NCI-H2029 treated with DMSO at 0.1 percent for 48 hours (cell line): Measurements from ENCODE around the gene COP1.
"Not testable (repeated sequence)": the region's sequence is repeated elsewhere in the genome, so short reads cannot be mapped to it uniquely, and the experiment has no call there.

ENCODE experiments used
- DNase-seq: peaks from one replicate; lab custom pipeline; 2025; lab: John Stamatoyannopoulos, UW

Gene COP1

GRCh38 chr1:176206961-176207902 is at the start of gene COP1:
Gene COP1, minus strand, starts transcription at chr1:176207286. Its CDS starts 308 bp downstream, at chr1:176206978.
- peak; percentile 3 for DNase-seq

DNA sequence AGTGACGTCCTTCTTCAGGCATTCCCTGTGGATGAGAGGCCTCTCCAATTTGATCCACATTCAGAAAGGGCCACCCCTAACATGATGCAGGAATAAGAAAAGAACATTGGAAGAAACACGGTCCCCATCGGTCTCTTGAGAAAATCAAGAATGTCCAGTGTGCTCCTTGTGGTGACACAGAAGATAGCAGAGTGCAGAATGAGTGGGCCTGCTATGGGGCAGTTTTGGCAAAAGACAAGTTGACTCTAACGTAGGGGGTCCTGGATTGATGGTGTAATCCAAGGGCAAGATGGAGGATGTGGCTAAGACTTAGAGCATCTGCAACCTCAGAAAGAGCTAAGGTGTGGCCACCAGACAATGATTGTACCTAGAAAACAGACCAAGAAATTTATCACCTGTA is 45.1 kb upstream of the COP1 start:
- DNase-seq, result no peak

DNA sequence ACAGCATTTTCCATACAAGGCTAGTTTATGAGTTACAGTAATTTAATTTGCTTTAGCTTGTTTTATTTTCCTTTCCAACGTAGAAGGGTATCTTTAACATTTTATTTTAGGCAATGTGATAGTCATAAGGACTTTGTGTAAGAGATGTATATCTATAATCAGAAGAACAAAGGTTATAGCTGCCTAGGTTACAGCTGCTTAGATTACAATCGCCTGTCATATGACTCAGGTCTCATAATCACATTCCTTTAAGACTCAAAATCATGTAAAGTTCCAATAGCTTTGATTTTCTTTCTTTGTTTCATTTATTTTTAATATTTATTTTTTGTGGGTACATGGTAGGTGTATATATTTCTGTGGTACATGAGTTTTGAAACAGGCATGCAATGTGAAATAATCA is 37.8 kb upstream of the COP1 start:
- no peak for DNase-seq

- DNase-seq, result no peak
Observed at GRCh38 chr1:176243746-176244145, 36.7 kb upstream of the COP1 start.

GRCh38 chr1:176241385-176242015 is 34.4 kb upstream of the COP1 start:
- no peak for DNase-seq

GRCh38 chr1:176233657-176234056 is 26.6 kb upstream of the COP1 start:
- not testable (repeated sequence) for DNase-seq

GRCh38 chr1:176227579-176227978 is 20.5 kb upstream of the COP1 start:
- no peak for DNase-seq

DNA sequence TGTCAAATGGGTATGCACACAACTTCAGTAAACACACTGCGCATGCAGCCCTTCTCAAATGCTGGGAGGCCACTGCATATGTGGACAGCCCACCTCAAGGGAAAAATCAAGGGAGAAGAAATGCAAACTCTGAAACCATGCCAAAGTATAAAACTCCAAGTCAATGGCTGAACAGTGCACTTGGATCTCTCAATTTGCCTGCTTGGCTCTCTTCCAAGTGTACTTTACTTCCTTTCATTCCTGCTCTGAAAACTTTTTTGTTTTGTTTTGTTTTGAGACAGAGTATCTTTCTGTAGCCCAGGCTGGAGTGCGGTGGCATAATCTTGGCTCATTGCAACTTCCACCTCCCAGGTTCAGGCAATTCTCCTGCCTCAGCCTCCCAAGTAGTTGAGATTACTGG is 18.8 kb upstream of the COP1 start:
- no peak for DNase-seq

DNA sequence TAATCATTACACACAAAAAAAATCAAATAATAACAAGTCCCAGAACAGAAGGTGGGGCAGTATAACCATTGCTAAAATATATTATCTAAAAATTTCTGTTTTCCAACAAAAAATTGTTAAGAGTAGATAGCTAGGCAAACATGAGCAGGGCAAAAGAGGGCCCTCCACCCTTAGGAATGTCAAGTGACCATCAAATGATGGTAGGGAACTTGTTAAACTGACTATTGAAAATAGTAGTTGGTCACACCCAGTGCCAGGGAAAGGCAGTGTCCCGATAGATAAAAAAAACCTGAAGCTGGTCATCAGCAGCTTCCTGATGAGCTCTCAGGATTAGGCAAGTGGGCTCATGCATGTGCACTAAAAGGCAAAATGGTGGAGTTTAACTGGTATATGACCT is 18.4 kb upstream of the COP1 start:
- no peak for DNase-seq

- DNase-seq, result no peak
Observed at GRCh38 chr1:176222196-176222595, 15.1 kb upstream of the COP1 start.

- DNase-seq, result no peak
Observed at GRCh38 chr1:176220100-176220689, 13.1 kb upstream of the COP1 start.

- DNase-seq, result no peak
Observed at GRCh38 chr1:176217461-176218099, 10.5 kb upstream of the COP1 start.

DNA sequence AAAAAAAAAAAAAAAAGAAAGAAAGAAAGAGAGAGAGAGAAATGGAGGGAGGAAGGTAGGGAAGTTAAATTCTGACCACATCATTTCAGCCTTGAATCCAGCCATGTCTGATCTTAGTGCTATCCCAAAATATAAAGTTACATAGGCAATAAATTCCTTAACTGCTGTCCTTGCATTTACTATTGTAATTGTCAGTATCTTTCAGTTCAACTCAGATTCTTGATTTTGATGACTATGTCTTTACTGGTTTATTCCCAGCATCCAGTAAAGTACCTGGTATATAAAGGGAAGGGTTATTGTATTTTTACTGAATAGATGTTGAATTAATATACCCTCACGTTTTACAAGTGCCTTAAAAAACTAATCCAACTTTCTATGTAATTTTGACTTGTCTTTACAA is 8.9 kb upstream of the COP1 start:
- DNase-seq, result no peak

DNA sequence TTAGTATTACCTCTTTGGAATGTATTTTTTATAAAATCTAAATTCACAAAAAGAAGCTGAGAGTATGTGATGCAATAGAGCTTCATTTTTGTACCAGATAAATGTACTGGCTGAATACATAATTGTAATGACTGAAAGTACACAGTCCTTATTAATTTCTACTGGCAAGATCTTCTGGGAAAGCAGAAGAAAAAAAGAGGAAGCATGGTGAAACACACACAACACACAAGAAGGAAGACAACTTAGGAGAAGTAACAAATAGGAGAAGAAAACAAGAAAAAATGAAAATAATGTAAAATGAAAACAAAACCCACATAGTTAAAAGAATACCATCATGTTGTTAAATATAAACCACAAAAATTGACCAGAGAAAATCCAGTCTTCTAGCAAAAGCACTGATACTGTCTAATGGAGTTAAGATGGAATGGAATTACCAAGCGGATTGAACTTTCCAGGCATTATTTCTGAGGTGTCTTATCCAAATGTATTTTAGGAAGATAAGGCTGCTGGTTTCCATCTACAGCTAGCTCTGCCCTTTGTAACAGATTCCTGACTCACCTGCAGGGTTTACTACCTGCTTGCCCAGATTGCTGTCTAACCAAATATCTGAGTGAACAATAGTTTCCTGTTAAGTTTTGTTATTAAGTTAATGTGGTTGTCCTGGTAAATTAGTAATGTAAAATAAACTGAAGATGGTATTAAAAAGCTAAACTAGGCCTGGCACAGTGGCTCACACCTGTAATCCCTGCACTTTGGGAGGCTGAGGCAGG is 4.5 kb upstream of the COP1 start:
- no peak for DNase-seq

GRCh38 chr1:176208034-176208433 is 948 bp upstream of the COP1 start:
- DNase-seq, result no peak

DNA sequence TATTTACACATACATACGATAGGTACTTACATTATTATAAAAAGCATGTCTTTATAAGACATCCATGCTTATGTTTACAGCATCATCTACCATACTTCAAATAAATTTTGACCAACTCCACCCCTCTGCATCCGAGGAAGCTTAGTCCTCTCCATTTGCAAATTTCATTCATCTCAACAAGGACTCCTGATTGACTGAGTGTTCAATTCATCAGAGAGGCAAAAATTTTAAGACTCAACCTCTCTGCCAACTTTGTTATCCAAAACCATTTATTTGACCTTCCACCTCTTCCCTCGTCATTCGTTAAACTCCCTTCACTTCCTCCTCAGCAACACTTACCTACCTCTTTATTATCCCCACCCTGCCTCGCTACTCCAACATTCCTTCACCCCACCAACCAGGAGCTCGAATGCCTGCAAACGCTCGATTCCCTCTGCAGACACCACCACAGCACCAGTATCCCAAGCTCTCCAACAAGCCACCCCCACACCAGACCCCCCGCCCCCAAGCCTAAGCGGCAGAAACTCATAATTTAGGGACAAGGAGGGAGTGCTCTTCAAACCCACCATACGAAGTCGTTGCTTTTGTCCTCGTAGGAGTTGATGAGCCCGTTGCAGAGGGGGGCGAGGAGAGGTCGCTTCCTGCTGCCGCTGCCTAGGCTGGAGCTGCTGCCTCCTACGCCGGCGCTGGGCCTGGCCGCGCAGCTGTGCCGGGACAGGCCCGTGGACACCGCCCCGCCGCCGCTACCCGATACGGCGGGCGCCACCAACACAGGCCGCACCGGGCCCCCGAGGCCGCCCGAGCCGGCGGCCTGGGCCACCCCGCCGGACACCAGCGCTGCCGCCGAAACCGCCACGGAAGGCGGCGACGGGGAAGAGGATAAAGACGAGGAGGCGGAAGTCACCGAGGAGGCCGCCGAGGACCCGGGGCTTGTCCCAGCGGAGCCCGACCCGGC is 803 bp downstream of the COP1 start:
- no peak for DNase-seq

- DNase-seq, result no peak
Observed at GRCh38 chr1:176205332-176205914, 1.7 kb downstream of the COP1 start.

GRCh38 chr1:176204655-176205054 is 2.4 kb downstream of the COP1 start:
- DNase-seq, result not testable (repeated sequence)

DNA sequence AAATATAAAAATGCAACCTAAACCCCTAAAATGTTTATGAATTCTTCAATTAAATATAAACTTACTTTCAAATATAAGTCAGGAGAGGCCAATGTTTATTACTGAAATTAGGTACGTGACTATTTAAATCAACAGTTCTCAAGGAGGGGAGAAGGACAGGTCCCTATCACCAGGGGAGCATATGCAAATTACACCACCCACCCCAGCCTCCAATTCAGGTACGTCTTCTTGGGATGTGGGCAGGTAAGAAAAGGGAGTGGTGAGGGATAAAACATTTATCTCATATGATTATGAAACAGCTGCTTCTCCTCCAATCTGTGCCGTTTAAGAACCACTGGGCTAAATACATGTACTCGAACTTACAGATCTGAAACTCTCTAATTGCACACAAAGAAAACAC is 3.4 kb downstream of the COP1 start:
- DNase-seq, result no peak

GRCh38 chr1:176201568-176201967 is 5.5 kb downstream of the COP1 start:
- DNase-seq, result no peak
